Smooth muscle cell (in vitro differentiated cells): ENCODE data around the gene RTN4. TPM values are rescaled to one million over a fixed set of nuclear protein-coding genes. Genes with fewer than 3 reads are reported as not detected.

ENCODE experiments used
- DNase-seq: peaks from one replicate; lab custom pipeline; 2025; ENCODE audit not compliant: unreplicated experiment; lab: John Stamatoyannopoulos, UW
- H2AFZ ChIP-seq: fragments of 200-600 bp; sonication (generic); 2 replicates; pipeline ENCODE4 v1.6.0; 2016; ENCODE audit warnings: antibody characterized with exemption, low read depth, mild to moderate bottlenecking
- H3F3A ChIP-seq: fragments of 200-600 bp; sonication (generic); 2 replicates; pipeline ENCODE4 v1.6.0; 2017; ENCODE audit warnings: antibody characterized with exemption, low read depth
- H3K27ac ChIP-seq: fragments of 200-600 bp; sonication (generic); 2 replicates; pipeline ENCODE4 v1.5.1; 2016; ENCODE audit warnings: low read depth, mild to moderate bottlenecking
- H3K27me3 ChIP-seq: fragments of 200-600 bp; sonication (generic); 2 replicates; pipeline ENCODE4 v1.6.1; 2016; ENCODE audit warnings: low read depth, mild to moderate bottlenecking
- H3K36me3 ChIP-seq: fragments of 200-600 bp; sonication (generic); 2 replicates; pipeline ENCODE4 v1.5.1; 2016; ENCODE audit warnings: low read depth
- H3K4me1 ChIP-seq: fragments of 200-600 bp; sonication (generic); 2 replicates; pipeline ENCODE4 v1.5.1; 2016; ENCODE audit warnings: low read depth
- H3K4me2 ChIP-seq: fragments of 200-600 bp; sonication (generic); 2 replicates; pipeline ENCODE4 v1.6.0; 2016; ENCODE audit warnings: mild to moderate bottlenecking
- H3K4me3 ChIP-seq: fragments of 200-600 bp; sonication (generic); 2 replicates; pipeline ENCODE4 v1.5.1; 2016; ENCODE audit warnings: mild to moderate bottlenecking
- H3K79me2 ChIP-seq: fragments of 200-600 bp; sonication (generic); 2 replicates; pipeline ENCODE4 v1.6.0; 2016; ENCODE audit warnings: low read depth, mild to moderate bottlenecking
- H3K9ac ChIP-seq: fragments of 200-600 bp; sonication (generic); 2 replicates; pipeline ENCODE4 v1.6.0; 2016; ENCODE audit warnings: low read depth
- H3K9me3 ChIP-seq: fragments of 200-600 bp; sonication (generic); replicated peaks from 2 replicates; pipeline ENCODE4 v1.5.1; 2016; ENCODE audit warnings: low read depth
- H4K20me1 ChIP-seq: fragments of 200-600 bp; sonication (generic); 2 replicates; pipeline ENCODE4 v1.6.0; 2016; ENCODE audit warnings: low read depth
- WGBS: methylation state at CpG from one replicate; pipeline ENCODE4 v1.1.7; 2016; ENCODE audit warnings: low lambda C conversion rate; 5-methylcytosine and 5-hydroxymethylcytosine counted together
- polyA plus RNA-seq: library from polyadenylated mRNA; unstranded; fragments of >200 nt; fragmentation: Nextera tagmentation; extraction: Ambion mirVana; gene quantifications from 2 replicates; pipeline ENCODE4 v1.2.1, GENCODE V29; 2016
- total RNA-seq: library from RNA; depleted of rRNA; stranded (reverse); fragments of >200 nt; gene quantifications from 2 replicates; pipeline ENCODE4 v1.2.3, GENCODE V29; 2014
- TF ChIP-seq, protein P1 (sequence below): fragments of 200-600 bp; sonication (generic); IDR thresholded peaks from 2 replicates; pipeline ENCODE4 v1.5.1; 2017; ENCODE audit warnings: borderline replicate concordance, mild to moderate bottlenecking, antibody characterized with exemption; ENCODE audit not compliant: insufficient read depth, poor library complexity, severe bottlenecking

Gene RTN4
- total and polyA plus RNA-seq, 2 experiments from 2014 or later = 295 to 335 TPM

DNA sequence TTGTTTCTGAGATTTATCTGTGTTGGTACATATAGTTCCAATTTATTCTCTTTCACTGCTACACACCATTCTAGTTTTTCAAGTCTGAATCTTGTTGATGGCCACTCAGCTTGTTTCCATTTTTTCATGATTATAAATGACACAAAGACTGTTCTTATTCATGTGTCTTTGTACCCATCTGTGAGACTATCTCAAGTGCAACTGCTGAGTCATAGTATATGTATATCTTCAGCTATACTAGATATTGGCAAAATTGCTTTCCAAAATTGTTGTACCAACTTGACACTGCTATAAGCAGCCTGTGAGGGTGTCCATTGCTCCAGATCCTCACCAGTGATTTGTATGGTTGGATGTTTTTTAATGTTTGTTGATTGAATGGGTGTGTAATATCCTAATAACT, 37.2 kb upstream of the RTN4 start:
- Histone ChIP-seq H3K4me3 (no peak overlapping the region), H3F3A (no peaks in the 10 kb centered on the region), H3K9ac (no peak overlapping the region), H3K4me1 (no peaks in the 10 kb centered on the region), H3K79me2 (no peaks in the 10 kb centered on the region), H4K20me1 (no peaks in the 10 kb centered on the region), H3K36me3 (no peaks in the 10 kb centered on the region), H3K9me3 (no peaks in the 10 kb centered on the region), H3K4me2 (no peak overlapping the region), H3K27me3 (no peaks in the 10 kb centered on the region), H2AFZ (no peak overlapping the region), H3K27ac (no peak overlapping the region)
- no peak for DNase-seq
- TF ChIP-seq, protein P1, sequence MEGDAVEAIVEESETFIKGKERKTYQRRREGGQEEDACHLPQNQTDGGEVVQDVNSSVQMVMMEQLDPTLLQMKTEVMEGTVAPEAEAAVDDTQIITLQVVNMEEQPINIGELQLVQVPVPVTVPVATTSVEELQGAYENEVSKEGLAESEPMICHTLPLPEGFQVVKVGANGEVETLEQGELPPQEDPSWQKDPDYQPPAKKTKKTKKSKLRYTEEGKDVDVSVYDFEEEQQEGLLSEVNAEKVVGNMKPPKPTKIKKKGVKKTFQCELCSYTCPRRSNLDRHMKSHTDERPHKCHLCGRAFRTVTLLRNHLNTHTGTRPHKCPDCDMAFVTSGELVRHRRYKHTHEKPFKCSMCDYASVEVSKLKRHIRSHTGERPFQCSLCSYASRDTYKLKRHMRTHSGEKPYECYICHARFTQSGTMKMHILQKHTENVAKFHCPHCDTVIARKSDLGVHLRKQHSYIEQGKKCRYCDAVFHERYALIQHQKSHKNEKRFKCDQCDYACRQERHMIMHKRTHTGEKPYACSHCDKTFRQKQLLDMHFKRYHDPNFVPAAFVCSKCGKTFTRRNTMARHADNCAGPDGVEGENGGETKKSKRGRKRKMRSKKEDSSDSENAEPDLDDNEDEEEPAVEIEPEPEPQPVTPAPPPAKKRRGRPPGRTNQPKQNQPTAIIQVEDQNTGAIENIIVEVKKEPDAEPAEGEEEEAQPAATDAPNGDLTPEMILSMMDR = no peak

DNA sequence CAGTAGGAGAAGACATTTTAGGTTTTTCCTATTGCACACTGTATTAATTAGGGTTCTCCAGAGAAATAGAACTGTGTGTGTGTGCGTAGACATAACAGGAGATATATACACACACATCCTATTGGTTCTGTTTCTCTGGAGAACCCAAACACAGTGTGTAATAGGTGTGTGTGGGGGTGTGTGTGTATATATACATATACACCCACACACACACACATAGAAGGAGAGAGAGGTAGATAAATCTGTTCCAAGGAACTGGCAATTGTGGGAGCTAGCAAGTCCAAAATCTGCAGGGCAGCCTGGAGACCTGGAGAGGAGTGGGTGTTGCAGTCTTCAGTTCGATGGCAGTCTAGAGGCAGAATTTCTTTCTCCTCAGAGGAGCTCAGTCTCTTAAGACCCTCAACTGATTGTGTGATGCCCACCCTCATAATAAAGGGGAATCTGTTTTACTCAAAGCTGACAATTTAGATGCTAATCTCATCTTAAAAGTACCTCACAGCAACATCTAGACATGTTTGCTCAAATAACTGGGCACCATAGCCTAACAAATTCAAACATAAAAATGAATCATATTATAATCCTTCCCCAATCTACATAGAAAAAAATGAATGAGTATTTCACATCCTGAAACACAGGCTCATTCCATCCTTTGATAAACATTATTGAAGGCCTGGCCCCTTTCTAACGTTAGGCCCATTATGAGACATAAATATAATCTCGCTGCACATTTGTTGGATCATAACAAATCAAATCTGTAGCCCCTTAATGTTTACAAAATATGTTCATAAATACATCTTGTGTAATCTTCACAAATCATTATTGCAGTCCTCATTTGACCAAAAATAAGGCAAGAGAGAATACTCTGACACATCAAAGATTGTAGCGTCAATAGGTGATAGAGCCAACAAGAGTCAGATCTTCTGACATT, 35.1 kb upstream of the RTN4 start:
- 90% methylated on average over 5 of the region's 5 CpGs for WGBS
- H3K4me3 ChIP-seq = no peak overlapping the region

DNA sequence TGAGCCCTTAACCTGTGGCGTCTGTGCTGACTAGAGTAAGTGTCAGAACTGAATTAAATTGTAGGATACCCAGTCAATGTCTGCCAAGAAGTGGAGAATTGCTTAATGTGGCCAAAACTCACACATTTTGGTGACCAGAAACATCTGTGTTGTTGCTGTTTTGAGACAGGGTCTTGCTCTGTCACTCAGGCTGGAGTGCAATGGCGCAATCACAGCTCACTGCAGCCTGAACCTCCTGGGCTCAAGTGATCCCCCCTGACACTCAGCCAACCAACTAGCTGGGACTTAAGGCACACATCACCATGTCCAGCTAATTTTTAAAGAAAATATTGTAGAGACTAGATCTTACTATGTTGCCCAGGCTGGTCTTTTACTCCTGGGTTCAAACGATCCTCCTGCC, 34.4 kb upstream of the RTN4 start:
- TF ChIP-seq, protein P1 = no peak
- Histone ChIP-seq H3F3A (no peaks in the 10 kb centered on the region), H3K9ac (no peak overlapping the region), H3K4me2 (no peak overlapping the region), H3K4me1 (no peaks in the 10 kb centered on the region), H2AFZ (no peak overlapping the region), H3K36me3 (no peaks in the 10 kb centered on the region), H3K9me3 (no peaks in the 10 kb centered on the region), H3K27me3 (no peaks in the 10 kb centered on the region), H3K79me2 (no peaks in the 10 kb centered on the region), H3K27ac (no peak overlapping the region), H4K20me1 (no peaks in the 10 kb centered on the region), H3K4me3 (no peak overlapping the region)
- DNase-seq = no peak
- 98% methylated on average over 3 of the region's 3 CpGs for WGBS

More for the DNA sequence above, 35.1 kb upstream of the RTN4 start:
- Histone ChIP-seq H3K27me3 (no peaks in the 10 kb centered on the region), H2AFZ (no peak overlapping the region), H3K4me1 (no peaks in the 10 kb centered on the region), H3F3A (no peaks in the 10 kb centered on the region), H3K79me2 (no peaks in the 10 kb centered on the region), H4K20me1 (no peaks in the 10 kb centered on the region), H3K36me3 (no peaks in the 10 kb centered on the region), H3K9ac (no peak overlapping the region), H3K9me3 (no peaks in the 10 kb centered on the region), H3K27ac (no peak overlapping the region), H3K4me2 (no peak overlapping the region)
- DNase-seq = no peak
- TF ChIP-seq, protein P1 = no peak
